PFSK-1 (cell line): Measurements from ENCODE around the gene LDLR.

ENCODE experiments used
- FOXP2 ChIP-seq: optimal IDR thresholded peaks from 2 replicates; pipeline ENCODE3; 2011; ENCODE audit warnings: borderline replicate concordance, control low read depth, inconsistent platforms; ENCODE audit not compliant: insufficient read depth; ENCODE audit errors: extremely low read length, extremely low read depth
- POLR2AphosphoS5 ChIP-seq: IDR thresholded peaks from 2 replicates; pipeline ENCODE4 v1.6.1; 2012; ENCODE audit warnings: low read depth, mild to moderate bottlenecking, control low read depth, low read length, moderate library complexity
- REST ChIP-seq, 2 experiments: IDR thresholded peaks; 2 replicates each; pipeline versions ENCODE4 v1.6.1 to v1.8.0; 2011 to 2012; ENCODE audit warnings: low read depth in 2 of 2, low read length in 2 of 2, control low read depth in 1 of 2, inconsistent platforms in 1 of 2, mild to moderate bottlenecking in 1 of 2, moderate library complexity in 1 of 2; ENCODE audit not compliant: insufficient read depth in 1 of 2
- SIN3A ChIP-seq: IDR thresholded peaks from 2 replicates; pipeline ENCODE4 v1.6.1; 2012; ENCODE audit warnings: mild to moderate bottlenecking, low read length, moderate library complexity, borderline replicate concordance; ENCODE audit not compliant: insufficient read depth
- TAF1 ChIP-seq: IDR thresholded peaks from 2 replicates; pipeline ENCODE4 v1.6.1; 2012; ENCODE audit warnings: low read length, control low read depth, borderline replicate concordance; ENCODE audit not compliant: insufficient read depth

The LDLR gene

GRCh38 chr19:11136400-11137101, 47.3 kb downstream of the LDLR start:
- TF ChIP-seq FOXP2 = no peak
- no peak for TF ChIP-seq REST (IDR thresholded peaks at IDR 0.05; ENCODE audit: insufficient read depth in 1 of 2, low read depth in 2 of 2, low read length in 2 of 2)
- no peak for TF ChIP-seq TAF1
- no peak for TF ChIP-seq SIN3A
- no peak for TF ChIP-seq POLR2AphosphoS5

GRCh38 chr19:11137542-11138384, 48.5 kb downstream of the LDLR start:
- TF ChIP-seq TAF1 (no peak), REST (IDR thresholded peaks at IDR 0.05; ENCODE audit: insufficient read depth in 1 of 2, low read depth in 2 of 2, low read length in 2 of 2) (peak in 1 of 2 experiments; percentile 26; a peak in 1 of 4 replicates), POLR2AphosphoS5 (peak; percentile 64), SIN3A (no peak; the same call in 1 of the 2 replicates), FOXP2 (peak; percentile 80)

GRCh38 chr19:11138601-11139300, 49.5 kb downstream of the LDLR start:
- TF ChIP-seq FOXP2 (peak; percentile 8), REST (IDR thresholded peaks at IDR 0.05; ENCODE audit: insufficient read depth in 1 of 2, low read depth in 2 of 2, low read length in 2 of 2) (no peak), SIN3A (no peak), POLR2AphosphoS5 (peak; percentile 10; the same call in 1 of the 2 replicates), TAF1 (no peak)

DNA sequence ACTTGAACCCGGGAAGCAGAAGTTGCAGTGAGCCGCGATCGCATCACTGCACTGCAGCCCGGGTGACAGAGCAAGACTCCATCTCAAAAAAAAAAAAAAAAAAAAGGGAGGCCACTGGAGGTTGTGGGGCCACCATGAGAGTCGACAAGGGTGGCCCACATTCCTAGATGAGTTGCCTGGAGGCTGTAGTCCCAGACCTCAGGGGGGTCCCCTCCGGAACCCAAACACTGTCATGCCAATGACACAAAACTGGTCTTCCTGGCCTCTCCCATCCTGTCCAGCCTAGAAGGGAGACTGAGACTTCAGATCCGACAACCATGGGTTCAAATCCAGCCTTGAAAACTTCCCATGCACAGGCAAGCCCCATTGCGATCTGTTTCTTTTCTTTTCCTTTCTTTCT, 51.6 kb downstream of the LDLR start:
- no peak for TF ChIP-seq POLR2AphosphoS5
- no peak for TF ChIP-seq FOXP2
- no peak for TF ChIP-seq REST (IDR thresholded peaks at IDR 0.05; ENCODE audit: insufficient read depth in 1 of 2, low read depth in 2 of 2, low read length in 2 of 2)
- TF ChIP-seq TAF1 = no peak
- no peak for TF ChIP-seq SIN3A
